HCT116 (cell line): ENCODE results near the gene CLEC4M.

Source experiments
- CBX3 ChIP-seq: IDR thresholded peaks from 2 replicates; pipeline ENCODE4 v1.6.1; 2012; ENCODE audit warnings: low read depth
- EGR1 ChIP-seq: IDR thresholded peaks from 2 replicates; pipeline ENCODE4 v1.6.1; 2012; ENCODE audit warnings: low read depth
- ELF1 ChIP-seq: IDR thresholded peaks from 2 replicates; pipeline ENCODE4 v1.6.1; 2012; ENCODE audit warnings: low read depth, borderline replicate concordance
- EZH2 ChIP-seq: fragments of 200-600 bp; sonication (generic); IDR thresholded peaks from 2 replicates; pipeline ENCODE4 v1.6.1; 2017; ENCODE audit warnings: antibody characterized with exemption, mixed run types
- FOSL1 ChIP-seq: IDR thresholded peaks from 2 replicates; pipeline ENCODE4 v1.6.1; 2012; ENCODE audit warnings: low read depth
- POLR2A ChIP-seq: IDR thresholded peaks from 2 replicates; pipeline ENCODE4 v1.7.0; 2011; ENCODE audit warnings: borderline replicate concordance; ENCODE audit not compliant: insufficient read depth, insufficient read length; ENCODE audit errors: extremely low read depth
- POLR2AphosphoS5 ChIP-seq: IDR thresholded peaks from 2 replicates; pipeline ENCODE4 v1.6.1; 2011; ENCODE audit warnings: mild to moderate bottlenecking, low read depth, low read length, moderate library complexity
- SIN3A ChIP-seq: IDR thresholded peaks from 2 replicates; pipeline ENCODE4 v1.6.1; 2012; ENCODE audit warnings: low read depth
- SRF ChIP-seq: IDR thresholded peaks from 2 replicates; pipeline ENCODE4 v1.6.1; 2012; ENCODE audit warnings: low read depth
- YY1 ChIP-seq: IDR thresholded peaks from 2 replicates; pipeline ENCODE4 v1.6.1; 2011; ENCODE audit warnings: low read length, low read depth, moderate library complexity, mild to moderate bottlenecking; ENCODE audit not compliant: insufficient replicate concordance; ENCODE audit errors: extremely low read depth
- TF ChIP-seq, protein P1 (sequence below), 3 experiments: fragments of 200-600 bp in 1 of 3; sonication (generic) in 1 of 3; IDR thresholded peaks in 2 of 3; conservative IDR thresholded peaks in 1 of 3; 2 replicates each; pipeline ENCODE4 v1.5.1; 2012 to 2017; ENCODE audit warnings: low read depth in 2 of 3, low read length in 2 of 3, antibody characterized with exemption in 1 of 3, borderline replicate concordance in 1 of 3, control low read depth in 1 of 3, mild to moderate bottlenecking in 1 of 3, mixed read lengths in 1 of 3, mixed run types in 1 of 3, moderate library complexity in 1 of 3; ENCODE audit not compliant: insufficient read depth in 1 of 3
- TF ChIP-seq, protein P2 (sequence below): IDR thresholded peaks from 2 replicates; pipeline ENCODE4 v1.6.1; 2012; ENCODE audit warnings: low read depth
- TF ChIP-seq, protein P3 (sequence below): IDR thresholded peaks from 2 replicates; pipeline ENCODE4 v1.6.1; 2011; ENCODE audit warnings: mild to moderate bottlenecking, low read length, moderate library complexity; ENCODE audit not compliant: insufficient replicate concordance; ENCODE audit errors: extremely low read depth
- TF ChIP-seq, protein P4 (sequence below): IDR thresholded peaks from 2 replicates; pipeline ENCODE4 v1.6.1; 2012

DNA sequence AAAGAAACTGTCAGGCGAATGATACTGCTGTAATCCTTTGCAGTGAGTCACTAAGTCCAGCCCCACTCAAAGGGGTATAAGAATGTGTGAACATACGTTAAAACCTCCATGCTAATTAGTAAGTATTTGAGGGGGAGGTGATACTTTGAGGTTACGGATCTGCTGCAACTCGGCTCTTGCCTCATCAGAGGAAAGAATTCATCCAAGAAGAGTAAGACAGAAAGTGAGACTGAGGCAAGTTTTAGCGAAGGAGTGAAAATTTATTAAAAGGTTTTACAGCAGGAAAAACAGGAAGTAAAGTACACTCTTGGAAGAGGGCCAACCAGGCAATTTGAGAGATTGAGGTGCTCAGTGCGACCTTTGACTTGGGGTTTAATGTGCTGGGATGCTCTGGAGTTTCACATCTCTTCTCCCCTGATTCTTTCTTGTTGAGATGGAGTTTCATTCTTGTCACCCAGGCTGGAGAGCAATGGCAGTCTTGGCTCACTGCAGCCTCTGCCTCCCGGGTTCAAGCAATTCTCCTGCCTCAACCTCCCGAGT lies 9.8 kb downstream of the CLEC4M start:
- TF ChIP-seq ELF1 (no peak), EZH2 (no peak), EGR1 (no peak), YY1 (no peak), POLR2A (no peak), SIN3A (no peak), POLR2AphosphoS5 (no peak), SRF (no peak), FOSL1 (no peak), CBX3 (no peak)
- TF ChIP-seq, protein P1, sequence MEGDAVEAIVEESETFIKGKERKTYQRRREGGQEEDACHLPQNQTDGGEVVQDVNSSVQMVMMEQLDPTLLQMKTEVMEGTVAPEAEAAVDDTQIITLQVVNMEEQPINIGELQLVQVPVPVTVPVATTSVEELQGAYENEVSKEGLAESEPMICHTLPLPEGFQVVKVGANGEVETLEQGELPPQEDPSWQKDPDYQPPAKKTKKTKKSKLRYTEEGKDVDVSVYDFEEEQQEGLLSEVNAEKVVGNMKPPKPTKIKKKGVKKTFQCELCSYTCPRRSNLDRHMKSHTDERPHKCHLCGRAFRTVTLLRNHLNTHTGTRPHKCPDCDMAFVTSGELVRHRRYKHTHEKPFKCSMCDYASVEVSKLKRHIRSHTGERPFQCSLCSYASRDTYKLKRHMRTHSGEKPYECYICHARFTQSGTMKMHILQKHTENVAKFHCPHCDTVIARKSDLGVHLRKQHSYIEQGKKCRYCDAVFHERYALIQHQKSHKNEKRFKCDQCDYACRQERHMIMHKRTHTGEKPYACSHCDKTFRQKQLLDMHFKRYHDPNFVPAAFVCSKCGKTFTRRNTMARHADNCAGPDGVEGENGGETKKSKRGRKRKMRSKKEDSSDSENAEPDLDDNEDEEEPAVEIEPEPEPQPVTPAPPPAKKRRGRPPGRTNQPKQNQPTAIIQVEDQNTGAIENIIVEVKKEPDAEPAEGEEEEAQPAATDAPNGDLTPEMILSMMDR (IDR thresholded peaks at IDR 0.05 in 2 of 3, conservative IDR thresholded peaks at IDR 0.05 in 1 of 3; ENCODE audit: borderline replicate concordance in 1 of 3, insufficient read depth in 1 of 3, low read depth in 2 of 3, low read length in 2 of 3), result no peak
- TF ChIP-seq, protein P2, sequence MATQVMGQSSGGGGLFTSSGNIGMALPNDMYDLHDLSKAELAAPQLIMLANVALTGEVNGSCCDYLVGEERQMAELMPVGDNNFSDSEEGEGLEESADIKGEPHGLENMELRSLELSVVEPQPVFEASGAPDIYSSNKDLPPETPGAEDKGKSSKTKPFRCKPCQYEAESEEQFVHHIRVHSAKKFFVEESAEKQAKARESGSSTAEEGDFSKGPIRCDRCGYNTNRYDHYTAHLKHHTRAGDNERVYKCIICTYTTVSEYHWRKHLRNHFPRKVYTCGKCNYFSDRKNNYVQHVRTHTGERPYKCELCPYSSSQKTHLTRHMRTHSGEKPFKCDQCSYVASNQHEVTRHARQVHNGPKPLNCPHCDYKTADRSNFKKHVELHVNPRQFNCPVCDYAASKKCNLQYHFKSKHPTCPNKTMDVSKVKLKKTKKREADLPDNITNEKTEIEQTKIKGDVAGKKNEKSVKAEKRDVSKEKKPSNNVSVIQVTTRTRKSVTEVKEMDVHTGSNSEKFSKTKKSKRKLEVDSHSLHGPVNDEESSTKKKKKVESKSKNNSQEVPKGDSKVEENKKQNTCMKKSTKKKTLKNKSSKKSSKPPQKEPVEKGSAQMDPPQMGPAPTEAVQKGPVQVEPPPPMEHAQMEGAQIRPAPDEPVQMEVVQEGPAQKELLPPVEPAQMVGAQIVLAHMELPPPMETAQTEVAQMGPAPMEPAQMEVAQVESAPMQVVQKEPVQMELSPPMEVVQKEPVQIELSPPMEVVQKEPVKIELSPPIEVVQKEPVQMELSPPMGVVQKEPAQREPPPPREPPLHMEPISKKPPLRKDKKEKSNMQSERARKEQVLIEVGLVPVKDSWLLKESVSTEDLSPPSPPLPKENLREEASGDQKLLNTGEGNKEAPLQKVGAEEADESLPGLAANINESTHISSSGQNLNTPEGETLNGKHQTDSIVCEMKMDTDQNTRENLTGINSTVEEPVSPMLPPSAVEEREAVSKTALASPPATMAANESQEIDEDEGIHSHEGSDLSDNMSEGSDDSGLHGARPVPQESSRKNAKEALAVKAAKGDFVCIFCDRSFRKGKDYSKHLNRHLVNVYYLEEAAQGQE, result no peak
- TF ChIP-seq, protein P3, sequence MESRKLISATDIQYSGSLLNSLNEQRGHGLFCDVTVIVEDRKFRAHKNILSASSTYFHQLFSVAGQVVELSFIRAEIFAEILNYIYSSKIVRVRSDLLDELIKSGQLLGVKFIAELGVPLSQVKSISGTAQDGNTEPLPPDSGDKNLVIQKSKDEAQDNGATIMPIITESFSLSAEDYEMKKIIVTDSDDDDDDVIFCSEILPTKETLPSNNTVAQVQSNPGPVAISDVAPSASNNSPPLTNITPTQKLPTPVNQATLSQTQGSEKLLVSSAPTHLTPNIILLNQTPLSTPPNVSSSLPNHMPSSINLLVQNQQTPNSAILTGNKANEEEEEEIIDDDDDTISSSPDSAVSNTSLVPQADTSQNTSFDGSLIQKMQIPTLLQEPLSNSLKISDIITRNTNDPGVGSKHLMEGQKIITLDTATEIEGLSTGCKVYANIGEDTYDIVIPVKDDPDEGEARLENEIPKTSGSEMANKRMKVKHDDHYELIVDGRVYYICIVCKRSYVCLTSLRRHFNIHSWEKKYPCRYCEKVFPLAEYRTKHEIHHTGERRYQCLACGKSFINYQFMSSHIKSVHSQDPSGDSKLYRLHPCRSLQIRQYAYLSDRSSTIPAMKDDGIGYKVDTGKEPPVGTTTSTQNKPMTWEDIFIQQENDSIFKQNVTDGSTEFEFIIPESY, result no peak
- TF ChIP-seq, protein P4, sequence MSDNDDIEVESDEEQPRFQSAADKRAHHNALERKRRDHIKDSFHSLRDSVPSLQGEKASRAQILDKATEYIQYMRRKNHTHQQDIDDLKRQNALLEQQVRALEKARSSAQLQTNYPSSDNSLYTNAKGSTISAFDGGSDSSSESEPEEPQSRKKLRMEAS, result no peak
